GM19193 (cell line): ENCODE data around the gene COL11A1.

ENCODE experiments used
- POLR2A ChIP-seq: IDR thresholded peaks from 4 replicates; pipeline ENCODE4 v1.6.1; 2011; ENCODE audit not compliant: insufficient read depth, insufficient read length; ENCODE audit errors: extremely low read depth

The COL11A1 gene

DNA sequence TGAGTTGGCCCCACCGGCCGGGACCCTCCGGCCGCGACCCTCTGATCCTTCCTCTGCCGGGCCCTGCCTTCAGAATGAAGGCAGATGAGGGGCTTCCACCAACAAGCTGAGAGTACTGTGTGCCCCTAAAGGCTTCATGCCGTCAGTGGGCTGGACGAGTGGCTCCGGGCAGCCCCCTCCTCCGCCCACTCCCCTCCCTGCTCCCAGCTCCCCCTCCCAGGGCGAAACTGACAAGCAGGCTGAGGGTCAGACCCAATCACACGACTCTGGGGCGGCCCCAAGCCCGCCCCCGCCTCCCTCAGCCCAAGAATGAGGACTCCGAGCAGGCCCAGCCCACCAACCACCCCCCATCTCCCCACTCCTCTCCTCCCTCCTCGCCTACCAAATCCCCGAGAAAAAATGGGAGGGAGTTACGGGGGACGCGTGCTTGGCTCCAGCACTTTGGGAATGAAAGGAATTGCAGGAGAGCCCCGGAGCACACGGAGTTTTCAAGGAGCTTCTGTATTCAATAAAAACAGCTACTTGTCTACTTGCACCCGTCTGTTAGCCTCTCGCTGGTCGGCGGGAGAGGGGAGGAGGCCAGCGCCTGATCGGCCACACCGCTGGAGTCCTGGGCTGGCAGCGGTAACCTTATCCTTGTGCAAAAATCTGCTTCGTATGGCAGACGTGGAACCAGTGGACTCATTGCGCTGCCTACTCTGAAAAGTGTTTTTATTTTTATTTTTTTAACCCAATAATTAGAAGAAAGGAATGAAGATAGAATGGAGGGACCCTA, at the start of gene COL11A1:
Gene COL11A1 (minus strand): TSS at position 147 of the 775 bp plus-strand sequence. CDS start 344 bp downstream, outside the sequence.
- no peak for TF ChIP-seq POLR2A

DNA sequence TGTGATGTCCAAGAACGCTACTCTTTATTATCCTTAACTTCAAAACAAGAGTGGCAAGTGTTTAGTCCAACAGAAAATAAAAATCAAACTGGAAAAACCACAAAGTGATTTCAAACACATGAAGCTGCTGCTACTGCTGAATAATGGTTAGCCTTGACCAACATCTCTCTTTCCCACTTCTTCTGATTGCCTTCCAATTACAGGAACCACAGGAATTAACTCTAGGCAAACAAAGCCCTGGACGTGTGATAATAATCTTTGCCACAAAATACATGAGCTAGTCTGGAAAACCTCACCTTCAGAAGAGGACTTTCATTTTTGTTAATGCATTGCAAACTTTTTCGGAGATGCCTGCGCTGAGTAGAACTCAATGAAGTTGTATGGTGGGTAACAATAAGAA, 48.6 kb upstream of the COL11A1 start:
- TF ChIP-seq POLR2A, result no peak

DNA sequence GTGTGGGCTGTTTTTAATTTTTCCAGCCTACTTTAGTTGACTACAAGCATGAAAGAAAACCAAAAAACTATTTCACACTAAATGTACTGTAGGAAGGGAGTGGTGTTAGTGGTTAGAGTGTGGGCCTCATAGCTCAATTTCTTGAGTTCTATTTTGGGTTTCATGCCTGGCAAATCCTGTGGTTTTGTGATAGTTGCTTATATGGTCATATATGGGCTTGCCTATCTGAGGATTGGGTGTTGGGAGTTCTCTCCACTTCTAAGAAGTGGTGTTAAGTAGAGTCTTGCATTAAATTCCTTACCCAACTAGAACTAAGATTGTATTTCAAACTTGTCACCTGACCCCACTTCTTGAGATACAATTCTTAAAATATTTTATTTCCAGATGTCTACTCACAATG, 37.8 kb upstream of the COL11A1 start:
- TF ChIP-seq POLR2A, result no peak

DNA sequence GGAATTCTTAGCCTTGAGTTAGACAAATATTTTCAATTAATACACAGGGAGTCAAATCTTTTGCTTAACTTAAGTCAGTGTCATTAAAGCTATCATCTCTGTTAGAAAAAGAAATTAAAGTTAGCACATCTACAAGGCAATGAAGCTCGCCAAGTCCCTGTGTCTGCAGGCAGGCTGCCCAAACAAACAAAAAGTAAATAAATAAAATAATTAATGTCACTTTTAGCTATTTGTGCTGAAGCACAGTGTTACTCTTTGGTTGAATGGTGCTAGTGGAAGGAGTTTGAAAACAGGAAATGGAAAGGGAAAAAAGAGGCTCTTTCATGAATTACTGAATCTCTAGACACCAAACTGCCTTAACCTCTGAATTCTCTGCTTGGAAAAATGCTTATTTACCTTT, 37.1 kb upstream of the COL11A1 start:
- no peak for TF ChIP-seq POLR2A

DNA sequence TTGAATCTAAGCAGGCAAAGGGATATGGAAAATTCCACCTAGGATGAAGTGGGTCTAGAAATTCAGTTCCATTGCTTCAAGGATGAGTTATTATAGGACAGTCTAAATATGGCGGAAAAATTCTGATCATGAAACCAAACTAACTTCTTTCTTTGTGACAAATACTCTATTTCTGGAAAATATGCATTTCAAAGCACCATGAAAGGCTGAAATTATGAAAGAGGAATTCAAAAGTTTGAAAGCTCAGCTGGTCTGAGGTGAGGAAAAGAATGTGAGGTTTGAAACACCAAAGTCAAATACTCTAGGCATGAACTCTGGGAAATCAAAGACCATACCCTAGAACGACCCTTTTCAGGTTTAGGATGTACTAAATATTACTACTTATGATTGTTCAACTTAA, 36.4 kb upstream of the COL11A1 start:
- TF ChIP-seq POLR2A, result no peak

DNA sequence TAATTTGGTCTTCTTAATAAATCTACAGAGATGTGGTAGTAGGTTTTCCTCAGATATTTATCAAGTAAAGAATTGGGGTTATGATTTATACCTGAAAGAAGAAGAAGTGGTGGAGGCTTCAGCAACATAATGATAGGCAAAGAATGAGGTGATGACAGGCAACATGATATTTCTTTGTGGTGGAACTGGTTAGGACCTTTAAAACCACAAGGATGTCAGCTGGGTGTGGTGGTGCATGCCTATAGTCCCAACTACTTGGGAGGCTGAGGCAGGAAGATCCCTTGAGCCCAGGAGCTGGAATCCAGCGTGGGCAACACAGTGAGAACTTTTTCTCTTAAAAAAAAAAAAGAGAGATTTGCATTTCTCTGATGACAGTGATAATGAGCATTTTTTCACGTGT, 34.1 kb upstream of the COL11A1 start:
- TF ChIP-seq POLR2A, result no peak

DNA sequence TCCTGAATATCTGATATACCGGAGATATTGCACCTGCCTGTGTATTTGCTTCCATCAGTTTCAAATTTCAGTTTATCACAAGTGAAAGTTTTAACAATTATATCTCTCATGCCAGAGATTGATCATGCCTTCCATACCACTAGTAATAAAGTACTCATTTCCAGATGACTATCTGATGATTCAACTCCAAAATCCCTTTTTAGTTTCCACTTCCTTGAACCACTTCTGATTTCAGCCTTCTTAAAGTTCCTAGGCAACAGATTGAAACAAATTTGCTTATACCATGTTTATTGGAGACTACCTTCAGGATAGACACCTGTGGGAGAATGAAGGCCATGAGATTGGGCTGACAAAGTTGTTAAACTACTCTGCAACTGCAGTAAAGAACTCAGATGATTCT, 21.5 kb upstream of the COL11A1 start:
- TF ChIP-seq POLR2A, result no peak

DNA sequence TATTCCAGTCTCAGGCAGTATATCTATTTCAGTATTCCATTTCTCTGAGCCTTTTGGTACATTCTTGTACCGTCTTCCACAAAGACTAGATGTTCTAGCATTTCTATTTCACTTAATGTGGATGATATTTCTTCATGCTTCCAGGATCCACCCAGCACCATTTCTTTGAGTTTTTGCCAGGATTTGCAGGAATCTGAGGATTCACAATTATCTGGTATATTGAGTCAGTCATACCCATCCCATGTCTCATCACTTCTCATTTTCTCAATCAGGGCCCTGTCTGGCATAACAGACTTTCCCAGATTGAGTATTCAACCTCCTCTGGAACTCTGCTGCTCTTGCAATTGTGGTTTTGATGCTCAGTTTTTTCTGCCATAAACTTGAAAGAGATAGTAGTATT, 20.9 kb upstream of the COL11A1 start:
- no peak for TF ChIP-seq POLR2A

DNA sequence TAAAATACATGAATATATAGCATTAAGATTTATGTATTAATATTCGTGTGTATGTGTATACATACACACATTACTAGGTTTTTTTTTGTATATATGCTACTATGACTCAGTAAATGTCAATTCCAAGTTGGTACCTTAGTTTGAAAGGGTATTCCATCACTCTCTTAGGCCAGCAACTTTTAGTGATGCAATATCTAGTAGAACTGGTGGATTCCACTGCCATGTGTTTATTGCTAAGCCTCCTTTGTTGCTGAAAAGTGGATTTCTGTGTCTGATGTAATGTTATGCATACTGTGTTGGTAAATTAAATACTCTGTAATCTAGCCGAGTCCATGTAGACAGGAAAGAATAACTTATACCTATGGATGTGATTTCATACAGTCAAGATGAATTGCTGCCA, 16.9 kb upstream of the COL11A1 start:
- no peak for TF ChIP-seq POLR2A

DNA sequence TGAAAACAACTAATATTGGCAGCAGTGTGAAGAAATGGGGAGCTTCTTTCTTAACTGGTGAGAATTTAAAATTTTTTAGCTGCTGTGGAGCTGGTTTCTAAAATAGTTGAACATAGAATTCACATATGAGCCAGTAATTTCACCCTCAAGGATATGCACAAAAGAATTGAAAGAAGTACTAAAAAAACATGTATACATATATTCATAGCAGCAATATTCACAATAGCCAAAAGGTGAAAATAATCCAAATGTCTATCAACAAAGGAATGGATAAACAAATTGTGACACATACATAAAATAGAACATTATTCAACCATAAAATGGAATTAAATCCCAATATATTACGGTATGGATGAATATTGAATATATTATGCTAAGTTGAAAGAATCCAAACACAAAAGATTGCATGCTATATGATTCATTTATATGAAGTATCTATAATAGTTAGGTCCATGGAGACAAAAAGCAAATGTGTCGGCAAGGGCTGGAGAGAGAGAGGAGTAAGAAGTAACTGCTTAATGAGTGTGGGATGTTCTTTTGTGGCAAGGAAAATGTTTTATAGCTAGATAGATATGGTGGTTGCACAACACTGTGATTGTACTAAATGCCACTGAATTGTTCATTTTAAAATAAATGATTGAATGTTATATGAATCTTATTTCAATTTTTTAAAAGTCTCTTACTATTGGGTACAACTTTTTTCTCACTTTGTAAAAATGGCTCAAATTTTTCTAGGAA, 14.8 kb upstream of the COL11A1 start:
- TF ChIP-seq POLR2A, result no peak

DNA sequence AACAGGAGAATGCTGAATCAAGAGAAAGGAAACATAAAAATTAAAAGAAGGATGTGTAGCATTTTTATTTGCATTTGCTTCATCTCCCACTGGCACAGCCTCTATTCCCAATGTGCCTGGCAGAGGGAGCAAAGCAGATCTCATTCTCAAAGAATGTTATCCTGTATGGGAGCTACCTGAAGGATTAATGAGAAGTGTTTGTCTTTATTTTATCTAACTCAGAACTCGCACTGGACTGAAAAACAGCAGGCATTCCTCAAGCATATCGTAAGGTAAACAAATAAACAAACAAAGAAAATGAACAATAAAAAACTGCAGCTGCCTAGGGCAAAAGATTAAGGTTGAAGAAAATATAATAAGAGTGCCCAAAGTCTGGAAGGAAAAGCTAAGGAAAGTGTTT, 12.7 kb upstream of the COL11A1 start:
- TF ChIP-seq POLR2A, result no peak

DNA sequence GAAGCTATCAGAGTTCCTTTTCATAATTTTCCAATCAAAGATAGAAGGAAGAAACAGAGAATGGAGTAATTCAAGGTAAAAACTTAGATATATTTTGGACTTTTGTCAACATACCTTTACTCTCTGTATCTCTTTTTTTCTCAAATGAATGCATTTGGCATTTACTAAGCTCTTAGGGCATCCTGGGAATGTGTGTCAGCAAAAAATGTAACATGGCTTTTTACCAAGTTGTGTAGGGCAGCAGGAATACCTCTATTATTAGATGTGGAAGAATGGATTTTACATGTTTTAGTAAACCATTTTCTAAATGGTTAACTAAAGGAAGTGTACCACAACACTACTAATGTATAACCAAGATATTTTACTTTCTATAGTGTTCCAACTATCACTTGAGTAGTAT, 4.2 kb upstream of the COL11A1 start:
- no peak for TF ChIP-seq POLR2A

DNA sequence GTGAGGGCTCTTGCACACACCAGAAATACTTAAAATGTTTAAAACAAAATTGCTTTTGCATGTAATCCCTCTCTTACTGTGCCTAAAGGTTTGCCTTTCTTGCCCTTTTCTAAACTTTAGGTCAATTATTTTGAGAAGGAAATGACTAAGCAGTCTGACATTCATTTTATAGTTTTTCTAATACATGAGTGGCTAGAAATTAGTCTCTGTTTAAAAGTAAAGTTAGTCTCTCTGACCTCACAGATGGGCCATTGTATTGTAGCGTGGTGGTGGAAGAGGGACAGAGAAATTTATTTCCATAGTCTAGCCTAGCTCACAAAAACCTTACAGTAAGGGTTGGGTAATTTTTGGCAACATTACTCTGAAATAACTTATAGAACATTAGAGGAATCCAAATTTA, 3.6 kb upstream of the COL11A1 start:
- TF ChIP-seq POLR2A, result no peak

DNA sequence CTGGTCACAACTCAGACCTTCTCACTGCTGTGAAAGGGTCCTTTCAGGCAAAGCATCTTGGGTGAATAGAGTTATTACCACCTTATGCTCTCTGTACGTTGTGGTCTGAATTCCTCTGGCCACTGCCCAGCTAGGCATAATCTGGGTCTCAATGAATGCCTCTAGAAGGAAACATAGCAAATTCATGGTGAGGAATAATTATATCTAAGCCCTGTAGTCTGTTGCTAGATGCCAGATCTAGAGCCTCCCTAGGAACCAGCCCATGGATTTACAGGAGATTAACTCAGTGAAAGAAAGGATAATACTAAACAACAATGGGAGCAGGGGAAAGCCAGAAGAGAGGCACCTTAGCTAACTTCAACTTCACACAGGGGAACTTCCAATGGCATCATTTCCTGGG, 2.4 kb upstream of the COL11A1 start:
- no peak for TF ChIP-seq POLR2A

DNA sequence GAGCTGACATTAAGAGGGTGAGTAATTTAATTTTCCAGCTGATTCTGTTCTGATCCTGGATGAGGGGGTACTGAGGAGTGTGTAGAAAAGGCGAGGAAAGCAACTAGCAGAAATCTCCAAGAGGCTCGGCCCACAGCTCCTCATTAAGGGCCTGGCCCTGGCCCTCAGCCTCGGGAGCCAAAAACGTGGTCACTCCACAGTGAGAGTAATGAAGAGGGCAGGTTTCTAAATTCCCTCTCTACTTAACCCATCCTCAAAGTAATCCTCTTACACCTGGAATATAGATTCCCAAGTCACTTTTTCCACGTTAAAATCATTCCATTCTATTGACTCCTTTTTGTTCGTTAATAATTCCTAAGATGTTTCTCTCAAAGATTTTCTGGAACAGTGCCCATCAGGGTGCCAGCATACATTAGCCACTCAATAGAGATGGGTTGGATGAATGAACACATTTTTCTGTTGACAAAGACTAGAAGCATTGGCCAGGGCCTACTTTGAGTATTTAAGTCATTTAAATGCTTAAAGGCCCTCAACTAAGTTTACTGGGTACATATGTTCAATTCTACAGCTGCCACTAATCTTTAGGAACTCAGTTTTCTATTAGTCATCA, 1.1 kb upstream of the COL11A1 start:
- no peak for TF ChIP-seq POLR2A
